HG03103 (cell line): Measurements from ENCODE around the gene SLC66A2.
"Not testable (repeated sequence)": the region's sequence is repeated elsewhere in the genome, so short reads cannot be mapped to it uniquely, and the experiment has no call there.

Source experiments
- ATAC-seq: cut with Tn5 transposase; IDR thresholded peaks from one replicate; pipeline ENCODE4 v1.9.1; 2021; ENCODE audit warnings: low read depth; ENCODE audit not compliant: unreplicated experiment

Gene SLC66A2

GRCh38 chr18:79951545-79952455 lies at the start of gene SLC66A2:
SLC66A2 (minus strand) TSS chr18:79951653; CDS start chr18:79950926, 727 bp downstream.
- peak; percentile 74 for ATAC-seq

GRCh38 chr18:80000877-80001276 lies 49.4 kb upstream of the SLC66A2 start:
- ATAC-seq, result no peak

- ATAC-seq, result not testable (repeated sequence)
These were observed 48.2 kb upstream of the SLC66A2 start for GRCh38 chr18:79999701-80000100.

GRCh38 chr18:79991494-79991893 lies 40.0 kb upstream of the SLC66A2 start:
- ATAC-seq, result no peak

GRCh38 chr18:79989195-79989497 lies 37.7 kb upstream of the SLC66A2 start:
- ATAC-seq, result no peak

GRCh38 chr18:79988451-79989194 lies 37.2 kb upstream of the SLC66A2 start, which contains the start of gene TXNL4A:
TXNL4A (minus strand) TSS chr18:79988563; CDS start chr18:79988392, 171 bp downstream.
- ATAC-seq, result peak; percentile 94

- ATAC-seq, result peak; percentile 52
These were observed 36.6 kb upstream of the SLC66A2 start for GRCh38 chr18:79988071-79988450.

- ATAC-seq, result no peak
These were observed 36.1 kb upstream of the SLC66A2 start for GRCh38 chr18:79987566-79987965.

- no peak for ATAC-seq
These were observed 35.3 kb upstream of the SLC66A2 start for GRCh38 chr18:79986726-79987125.

- ATAC-seq, result no peak
These were observed 33.7 kb upstream of the SLC66A2 start for GRCh38 chr18:79985172-79985571.

- no peak for ATAC-seq
These were observed 32.3 kb upstream of the SLC66A2 start for GRCh38 chr18:79983793-79984192.

GRCh38 chr18:79983253-79983652 lies 31.8 kb upstream of the SLC66A2 start:
- no peak for ATAC-seq

- ATAC-seq, result no peak
These were observed 31.3 kb upstream of the SLC66A2 start for GRCh38 chr18:79982736-79983135.

GRCh38 chr18:79980585-79980984 lies 29.1 kb upstream of the SLC66A2 start:
- ATAC-seq, result no peak

GRCh38 chr18:79979843-79980242 lies 28.4 kb upstream of the SLC66A2 start:
- no peak for ATAC-seq

- ATAC-seq, result no peak
These were observed 24.7 kb upstream of the SLC66A2 start for GRCh38 chr18:79975985-79976680.

GRCh38 chr18:79975043-79975442 lies 23.6 kb upstream of the SLC66A2 start:
- ATAC-seq, result no peak

- ATAC-seq, result no peak
These were observed 22.7 kb upstream of the SLC66A2 start for GRCh38 chr18:79974025-79974654.

GRCh38 chr18:79973517-79973916 lies 22.1 kb upstream of the SLC66A2 start:
- no peak for ATAC-seq

GRCh38 chr18:79972720-79973119 lies 21.3 kb upstream of the SLC66A2 start:
- no peak for ATAC-seq

GRCh38 chr18:79971986-79972385 lies 20.5 kb upstream of the SLC66A2 start:
- no peak for ATAC-seq
